GM12878 (cell line): ENCODE measurements around the gene ULK4.

Experiments
- BACH1 ChIP-seq: fragments of 450-650 bp; IDR thresholded peaks from 2 replicates; pipeline ENCODE4 v1.6.1; 2017; ENCODE audit warnings: mild to moderate bottlenecking, borderline replicate concordance
- CHD2 ChIP-seq: IDR thresholded peaks from 2 replicates; pipeline ENCODE4 v1.6.1; 2011; ENCODE audit warnings: low read depth, low read length, improper control_type of control experiment, borderline replicate concordance
- CTCF ChIP-seq, 3 experiments: IDR thresholded peaks in 2 of 3; conservative IDR thresholded peaks in 1 of 3; 2 replicates each; pipeline ENCODE4 v1.5.1; 2011; ENCODE audit warnings: low read depth in 3 of 3, low read length in 3 of 3, mild to moderate bottlenecking in 3 of 3, control low read depth in 2 of 3, moderate library complexity in 2 of 3, inconsistent platforms in 1 of 3, mixed read lengths in 1 of 3; ENCODE audit not compliant: control insufficient read depth in 2 of 3, insufficient read depth in 1 of 3; ENCODE audit errors: extremely low read depth in 1 of 3
- EZH2 ChIP-seq: IDR thresholded peaks from 2 replicates; pipeline ENCODE4 v1.6.1; 2012; ENCODE audit warnings: low read depth, mild to moderate bottlenecking, control low read depth, inconsistent platforms, low read length, borderline replicate concordance; ENCODE audit not compliant: control insufficient read depth
- FOXM1 ChIP-seq: IDR thresholded peaks from 2 replicates; pipeline ENCODE4 v1.6.1; 2012; ENCODE audit warnings: low read depth, mild to moderate bottlenecking, inconsistent platforms, low read length, moderate library complexity
- GABPA ChIP-seq: IDR thresholded peaks from 2 replicates; pipeline ENCODE4 v1.6.1; 2014; ENCODE audit warnings: antibody characterized with exemption, low read depth, mild to moderate bottlenecking, inconsistent platforms
- JUND ChIP-seq: IDR thresholded peaks from 2 replicates; pipeline ENCODE4 v1.6.1; 2012; ENCODE audit warnings: low read depth, mild to moderate bottlenecking, low read length, improper control_type of control experiment, moderate library complexity
- MEF2A ChIP-seq: IDR thresholded peaks from 2 replicates; pipeline ENCODE4 v1.6.1; 2011; ENCODE audit warnings: low read depth, mild to moderate bottlenecking, low read length, moderate library complexity; ENCODE audit not compliant: insufficient read depth
- POLR2A ChIP-seq: IDR thresholded peaks from 2 replicates; pipeline ENCODE4 v1.6.1; 2011; ENCODE audit warnings: low read depth, mild to moderate bottlenecking, low read length
- RELA ChIP-seq: fragments of 450-650 bp; IDR thresholded peaks from 2 replicates; pipeline ENCODE4 v1.8.0; 2014; ENCODE audit warnings: borderline replicate concordance; ENCODE audit not compliant: partially characterized antibody
- SP1 ChIP-seq: IDR thresholded peaks from one replicate; pipeline ENCODE4 v1.6.1; 2011; ENCODE audit warnings: low read depth, low read length
- TF ChIP-seq, protein P1 (sequence below): IDR thresholded peaks from 2 replicates; pipeline ENCODE4 v1.6.1; 2012; ENCODE audit warnings: low read depth, low read length, improper control_type of control experiment

DNA sequence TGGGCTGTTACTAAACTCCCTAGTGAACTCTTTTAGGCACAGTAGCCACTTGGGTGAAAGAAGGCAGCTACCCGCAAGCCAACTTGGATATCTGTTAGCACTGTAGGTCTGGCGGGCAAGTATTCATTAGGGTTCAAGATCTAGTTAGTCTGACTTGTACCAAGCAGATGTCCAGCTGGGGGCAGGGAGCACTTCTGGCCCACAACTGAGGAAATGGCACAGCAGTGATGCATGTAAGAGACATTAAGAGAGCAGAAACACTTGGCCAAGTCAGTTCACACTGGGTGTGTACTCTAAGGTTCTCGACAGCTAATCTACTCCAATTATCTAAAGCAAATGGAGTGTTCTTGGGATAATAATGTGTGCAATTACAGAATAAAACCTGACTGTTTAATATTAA is 630.9 kb downstream of the ULK4 start:
- TF ChIP-seq POLR2A (no peak), CTCF (IDR thresholded peaks at IDR 0.05 in 2 of 3, conservative IDR thresholded peaks at IDR 0.05 in 1 of 3; ENCODE audit: control insufficient read depth in 2 of 3, extremely low read depth in 1 of 3, insufficient read depth in 1 of 3, low read depth in 3 of 3, low read length in 3 of 3) (no peak), FOXM1 (no peak), JUND (no peak), MEF2A (no peak), EZH2 (no peak), BACH1 (no peak), RELA (no peak), SP1 (no peak), GABPA (no peak), CHD2 (no peak)
- TF ChIP-seq, protein P1, sequence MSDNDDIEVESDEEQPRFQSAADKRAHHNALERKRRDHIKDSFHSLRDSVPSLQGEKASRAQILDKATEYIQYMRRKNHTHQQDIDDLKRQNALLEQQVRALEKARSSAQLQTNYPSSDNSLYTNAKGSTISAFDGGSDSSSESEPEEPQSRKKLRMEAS, result no peak
